Measurements from ENCODE around the gene PICK1.

DNA sequence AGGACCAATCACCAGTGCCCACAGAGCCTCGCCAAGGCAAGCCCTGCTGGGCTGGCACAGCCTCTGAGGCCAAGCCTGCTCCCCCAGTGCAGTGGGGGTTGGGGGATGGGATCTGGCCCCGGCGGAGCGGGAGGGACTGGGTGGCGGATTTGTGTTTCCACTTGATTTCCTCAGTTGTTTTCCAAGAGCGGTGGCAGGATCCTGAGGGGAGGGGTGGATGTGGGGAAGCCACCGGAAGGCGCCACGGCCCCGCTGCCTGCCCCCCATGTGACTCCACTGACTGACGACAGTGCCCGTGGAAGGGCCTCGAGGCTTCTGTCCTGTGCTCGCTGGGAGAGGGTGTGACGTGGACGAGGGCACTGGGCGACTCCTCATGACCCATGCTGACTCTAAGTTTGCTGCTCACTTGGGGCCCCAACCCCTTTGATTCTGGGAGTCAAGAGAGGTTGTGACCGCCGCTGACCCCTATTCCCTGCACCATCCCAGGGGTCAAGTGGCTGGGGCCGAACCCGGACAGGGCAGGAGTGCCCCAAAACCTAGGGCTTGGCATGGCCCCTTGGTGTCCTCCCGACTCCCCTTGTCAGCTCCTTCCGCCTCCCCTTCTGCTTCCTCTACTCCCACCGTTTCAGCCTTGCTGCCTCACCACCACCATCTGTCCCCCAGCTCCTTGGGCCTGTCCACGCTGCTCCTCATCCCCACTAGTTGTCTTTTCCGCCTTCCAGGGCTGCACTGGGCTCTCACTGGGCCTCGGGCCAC is 23.5 kb upstream of the PICK1 start:
- TF ChIP-seq, protein P1, sequence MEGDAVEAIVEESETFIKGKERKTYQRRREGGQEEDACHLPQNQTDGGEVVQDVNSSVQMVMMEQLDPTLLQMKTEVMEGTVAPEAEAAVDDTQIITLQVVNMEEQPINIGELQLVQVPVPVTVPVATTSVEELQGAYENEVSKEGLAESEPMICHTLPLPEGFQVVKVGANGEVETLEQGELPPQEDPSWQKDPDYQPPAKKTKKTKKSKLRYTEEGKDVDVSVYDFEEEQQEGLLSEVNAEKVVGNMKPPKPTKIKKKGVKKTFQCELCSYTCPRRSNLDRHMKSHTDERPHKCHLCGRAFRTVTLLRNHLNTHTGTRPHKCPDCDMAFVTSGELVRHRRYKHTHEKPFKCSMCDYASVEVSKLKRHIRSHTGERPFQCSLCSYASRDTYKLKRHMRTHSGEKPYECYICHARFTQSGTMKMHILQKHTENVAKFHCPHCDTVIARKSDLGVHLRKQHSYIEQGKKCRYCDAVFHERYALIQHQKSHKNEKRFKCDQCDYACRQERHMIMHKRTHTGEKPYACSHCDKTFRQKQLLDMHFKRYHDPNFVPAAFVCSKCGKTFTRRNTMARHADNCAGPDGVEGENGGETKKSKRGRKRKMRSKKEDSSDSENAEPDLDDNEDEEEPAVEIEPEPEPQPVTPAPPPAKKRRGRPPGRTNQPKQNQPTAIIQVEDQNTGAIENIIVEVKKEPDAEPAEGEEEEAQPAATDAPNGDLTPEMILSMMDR (IDR thresholded peaks at IDR 0.05), result no peak
- TF ChIP-seq POLR2A (IDR thresholded peaks at IDR 0.05), result no peak
